HCT116 (cell line): ENCODE results near the gene PCP4. TPM values are rescaled to one million over a fixed set of nuclear protein-coding genes. Genes with fewer than 3 reads are reported as not detected.
"Not testable (repeated sequence)": the region's sequence is repeated elsewhere in the genome, so short reads cannot be mapped to it uniquely, and the experiment has no call there.

Experiments
- ATAC-seq: fragments of 200-7000 bp; cut with Tn5 transposase; 2 replicates; pipeline ENCODE4 v1.9.1; 2020; ENCODE audit warnings: mild to moderate bottlenecking, moderate library complexity
- BruUV-seq: library from RNA; stranded (reverse); fragments of 400-500 nt; replicated peaks from 2 replicates; lab custom pipeline; 2021; lab: Mats Ljungman, UMichigan
- CTCF ChIA-PET: fragments of 300-600 bp; sonication (Branson Sonifier 250); formaldehyde crosslinking; loops from one replicate; lab custom pipeline; 2021; ENCODE audit warnings: antibody characterized with exemption; lab: Charles Lee
- POLR2A ChIA-PET: fragments of 300-600, 350-600 bp; sonication (Branson Sonifier 250); formaldehyde crosslinking; loops from one replicate; lab custom pipeline; 2021; ENCODE audit warnings: antibody characterized with exemption; lab: Charles Lee
- RAD21 ChIA-PET, 2 experiments: fragments of 300-600 bp; sonication (Branson Sonifier 250); formaldehyde crosslinking; loops; one replicate each; lab custom pipeline; 2023; ENCODE audit warnings: low total read pairs in 2 of 2; ENCODE audit not compliant: uncharacterized antibody in 2 of 2, unreplicated experiment in 2 of 2, low non-redundant PET in 1 of 2; lab: Charles Lee
- DNase-seq: peaks from one replicate; pipeline ENCODE4 v3.0.0-alpha.2; 2010; ENCODE audit warnings: low read depth, low spot score
- H2AFZ ChIP-seq: fragments of 200-600 bp; shearing (Covaris generic), sonication (generic); 2 replicates; pipeline ENCODE4 v1.6.1; 2017; ENCODE audit warnings: low read depth, mixed run types, mixed read lengths, antibody characterized with exemption, low read length; ENCODE audit not compliant: poor library complexity, severe bottlenecking
- H3K27ac ChIP-seq: 2 replicates; pipeline ENCODE4 v1.5.1; 2012; ENCODE audit warnings: low read depth, low read length
- H3K27me3 ChIP-seq: fragments of 200-600 bp; sonication (generic); 2 replicates; pipeline ENCODE4 v1.6.1; 2016; ENCODE audit warnings: mixed run types, low read length, mixed read lengths; ENCODE audit not compliant: insufficient read depth
- H3K36me3 ChIP-seq, 2 experiments: fragments of 200-500 bp in 1 of 2; fragments of 200-600 bp in 1 of 2; sonication (Bioruptor generic) in 1 of 2; sonication (generic) in 1 of 2; 2 replicates each; pipeline versions ENCODE4 v1.5.1 to v1.6.1; 2014 to 2016; ENCODE audit warnings: low read length in 2 of 2, inconsistent platforms in 1 of 2, mixed read lengths in 1 of 2, mixed run types in 1 of 2; ENCODE audit not compliant: insufficient read depth in 2 of 2, control insufficient read depth in 1 of 2
- H3K4me1 ChIP-seq, 2 experiments: fragments of 200-600 bp in 1 of 2; sonication (generic) in 1 of 2; 2 replicates each; pipeline versions ENCODE4 v1.5.1 to v1.6.1; 2012 to 2017; ENCODE audit warnings: low read length in 2 of 2, inconsistent platforms in 1 of 2, mild to moderate bottlenecking in 1 of 2, mixed read lengths in 1 of 2, mixed run types in 1 of 2, moderate library complexity in 1 of 2; ENCODE audit not compliant: insufficient read depth in 2 of 2, control insufficient read depth in 1 of 2
- H3K4me2 ChIP-seq: fragments of 200-600 bp; sonication (generic); 2 replicates; pipeline ENCODE4 v1.6.1; 2017; ENCODE audit warnings: mixed run types, low read length, mixed read lengths
- H3K4me3 ChIP-seq, 2 experiments: fragments of 200-600 bp in 1 of 2; sonication (generic) in 1 of 2; replicated peaks in 1 of 2; 2 replicates each; pipeline ENCODE4 v1.5.1; 2011 to 2016; ENCODE audit warnings: low read length in 2 of 2, control low read depth in 1 of 2, low read depth in 1 of 2, mild to moderate bottlenecking in 1 of 2, mixed read lengths in 1 of 2, mixed run types in 1 of 2
- H3K79me2 ChIP-seq: fragments of 200-600 bp; sonication (generic); 2 replicates; pipeline ENCODE4 v1.6.1; 2017; ENCODE audit warnings: mild to moderate bottlenecking, mixed run types, low read length, moderate library complexity, mixed read lengths; ENCODE audit not compliant: insufficient read depth
- H3K9ac ChIP-seq: fragments of 200-600 bp; sonication (generic); 2 replicates; pipeline ENCODE4 v1.6.1; 2016; ENCODE audit warnings: low read length, mixed read lengths
- H3K9me2 ChIP-seq: fragments of 200-600 bp; sonication (generic), shearing (Covaris generic); 2 replicates; pipeline ENCODE4 v1.6.1; 2017; ENCODE audit warnings: mixed run types, mild to moderate bottlenecking, moderate library complexity; ENCODE audit not compliant: insufficient read depth
- H3K9me3 ChIP-seq, 2 experiments: fragments of 200-500 bp in 1 of 2; fragments of 200-600 bp in 1 of 2; sonication (Bioruptor generic) in 1 of 2; sonication (generic) in 1 of 2; 2 replicates each; pipeline ENCODE4 v1.6.1; 2014 to 2017; ENCODE audit warnings: low read length in 2 of 2, mixed read lengths in 2 of 2, inconsistent platforms in 1 of 2, low read depth in 1 of 2, mild to moderate bottlenecking in 1 of 2, mixed run types in 1 of 2, moderate library complexity in 1 of 2; ENCODE audit not compliant: control insufficient read depth in 1 of 2, insufficient read depth in 1 of 2
- H4K20me1 ChIP-seq: fragments of 200-600 bp; sonication (generic), shearing (Covaris generic); 2 replicates; pipeline ENCODE4 v1.6.1; 2017; ENCODE audit warnings: mixed run types, mild to moderate bottlenecking, moderate library complexity; ENCODE audit not compliant: insufficient read depth
- ATF3 ChIP-seq: IDR thresholded peaks from 2 replicates; pipeline ENCODE4 v1.6.1; 2012
- CBX3 ChIP-seq: IDR thresholded peaks from 2 replicates; pipeline ENCODE4 v1.6.1; 2012; ENCODE audit warnings: low read depth
- CEBPB ChIP-seq: IDR thresholded peaks from 2 replicates; pipeline ENCODE4 v1.6.1; 2012; ENCODE audit warnings: low read depth
- EGR1 ChIP-seq: IDR thresholded peaks from 2 replicates; pipeline ENCODE4 v1.6.1; 2012; ENCODE audit warnings: low read depth
- ELF1 ChIP-seq: IDR thresholded peaks from 2 replicates; pipeline ENCODE4 v1.6.1; 2012; ENCODE audit warnings: low read depth, borderline replicate concordance
- EZH2 ChIP-seq: fragments of 200-600 bp; sonication (generic); IDR thresholded peaks from 2 replicates; pipeline ENCODE4 v1.6.1; 2017; ENCODE audit warnings: antibody characterized with exemption, mixed run types
- EZH2phosphoT487 ChIP-seq: fragments of 200-600 bp; IDR thresholded peaks from 2 replicates; pipeline ENCODE4 v1.6.1; 2018; ENCODE audit warnings: antibody characterized with exemption, borderline replicate concordance
- FOSL1 ChIP-seq: IDR thresholded peaks from 2 replicates; pipeline ENCODE4 v1.6.1; 2012; ENCODE audit warnings: low read depth
- JUND ChIP-seq: IDR thresholded peaks from 2 replicates; pipeline ENCODE4 v1.6.1; 2012
- POLR2A ChIP-seq: IDR thresholded peaks from 2 replicates; pipeline ENCODE4 v1.7.0; 2011; ENCODE audit warnings: borderline replicate concordance; ENCODE audit not compliant: insufficient read depth, insufficient read length; ENCODE audit errors: extremely low read depth
- POLR2AphosphoS5 ChIP-seq: IDR thresholded peaks from 2 replicates; pipeline ENCODE4 v1.6.1; 2011; ENCODE audit warnings: mild to moderate bottlenecking, low read depth, low read length, moderate library complexity
- REST ChIP-seq: IDR thresholded peaks from 2 replicates; pipeline ENCODE4 v1.6.1; 2012; ENCODE audit warnings: low read depth
- SIN3A ChIP-seq: IDR thresholded peaks from 2 replicates; pipeline ENCODE4 v1.6.1; 2012; ENCODE audit warnings: low read depth
- SP1 ChIP-seq: IDR thresholded peaks from 2 replicates; pipeline ENCODE4 v1.6.1; 2012; ENCODE audit warnings: low read depth
- TCF7L2 ChIP-seq: IDR thresholded peaks from 2 replicates; pipeline ENCODE4 v1.7.0; 2011; ENCODE audit warnings: borderline replicate concordance, inconsistent platforms; ENCODE audit not compliant: insufficient read depth, insufficient read length; ENCODE audit errors: extremely low read depth
- YY1 ChIP-seq: IDR thresholded peaks from 2 replicates; pipeline ENCODE4 v1.6.1; 2011; ENCODE audit warnings: low read length, low read depth, moderate library complexity, mild to moderate bottlenecking; ENCODE audit not compliant: insufficient replicate concordance; ENCODE audit errors: extremely low read depth
- ZNF274 ChIP-seq: fragments of 200-500 bp; sonication (Bioruptor generic); IDR thresholded peaks from 2 replicates; pipeline ENCODE4 v1.6.1; 2014; ENCODE audit warnings: mild to moderate bottlenecking, low read depth, low read length, inconsistent platforms
- intact Hi-C: fragments of 100-400 bp; cut with micrococcal nuclease; formaldehyde crosslinking; loops from 2 replicates; pipeline ENCODE4 v1.10.0; 2022
- total RNA-seq: library from RNA; stranded (reverse); gene quantifications from one replicate; pipeline ENCODE4 v1.2.1, GENCODE V29; 2021; ENCODE audit not compliant: unreplicated experiment
- TF ChIP-seq, protein P1 (sequence below): IDR thresholded peaks from 2 replicates; pipeline ENCODE4 v1.6.1; 2011; ENCODE audit warnings: mild to moderate bottlenecking, low read length, moderate library complexity; ENCODE audit not compliant: insufficient replicate concordance; ENCODE audit errors: extremely low read depth
- TF ChIP-seq, protein P2 (sequence below): IDR thresholded peaks from 2 replicates; pipeline ENCODE4 v1.6.1; 2012

PCP4 gene
- total RNA-seq, 1 experiment from 2014 or later = not detected

GRCh38 chr21:39891111-39891510 is 23.9 kb downstream of the PCP4 start:
- no peaks in the 10 kb centered on the region for H4K20me1 ChIP-seq
- H3K27ac ChIP-seq = no peak overlapping the region
- ChIA-PET RAD21 (no interaction called here), CTCF (no interaction called here), POLR2A (no interaction called here)
- TF ChIP-seq SIN3A (no peak), TCF7L2 (no peak), JUND (no peak), FOSL1 (no peak), CBX3 (no peak), EZH2phosphoT487 (no peak), SP1 (no peak), EZH2 (no peak), POLR2AphosphoS5 (no peak), POLR2A (no peak), ELF1 (no peak), YY1 (no peak), REST (no peak), EGR1 (no peak), ZNF274 (no peak), ATF3 (no peak), CEBPB (no peak)
- TF ChIP-seq, protein P1, sequence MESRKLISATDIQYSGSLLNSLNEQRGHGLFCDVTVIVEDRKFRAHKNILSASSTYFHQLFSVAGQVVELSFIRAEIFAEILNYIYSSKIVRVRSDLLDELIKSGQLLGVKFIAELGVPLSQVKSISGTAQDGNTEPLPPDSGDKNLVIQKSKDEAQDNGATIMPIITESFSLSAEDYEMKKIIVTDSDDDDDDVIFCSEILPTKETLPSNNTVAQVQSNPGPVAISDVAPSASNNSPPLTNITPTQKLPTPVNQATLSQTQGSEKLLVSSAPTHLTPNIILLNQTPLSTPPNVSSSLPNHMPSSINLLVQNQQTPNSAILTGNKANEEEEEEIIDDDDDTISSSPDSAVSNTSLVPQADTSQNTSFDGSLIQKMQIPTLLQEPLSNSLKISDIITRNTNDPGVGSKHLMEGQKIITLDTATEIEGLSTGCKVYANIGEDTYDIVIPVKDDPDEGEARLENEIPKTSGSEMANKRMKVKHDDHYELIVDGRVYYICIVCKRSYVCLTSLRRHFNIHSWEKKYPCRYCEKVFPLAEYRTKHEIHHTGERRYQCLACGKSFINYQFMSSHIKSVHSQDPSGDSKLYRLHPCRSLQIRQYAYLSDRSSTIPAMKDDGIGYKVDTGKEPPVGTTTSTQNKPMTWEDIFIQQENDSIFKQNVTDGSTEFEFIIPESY = no peak
- TF ChIP-seq, protein P2, sequence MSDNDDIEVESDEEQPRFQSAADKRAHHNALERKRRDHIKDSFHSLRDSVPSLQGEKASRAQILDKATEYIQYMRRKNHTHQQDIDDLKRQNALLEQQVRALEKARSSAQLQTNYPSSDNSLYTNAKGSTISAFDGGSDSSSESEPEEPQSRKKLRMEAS = no peak
- no peak for ATAC-seq
- no peak overlapping the region for H2AFZ ChIP-seq
- H3K36me3 ChIP-seq = no peaks in the 10 kb centered on the region
- no peak overlapping the region for H3K4me2 ChIP-seq
- no peak for DNase-seq
- no peaks in the 10 kb centered on the region for H3K9me2 ChIP-seq
- H3K9ac ChIP-seq = no peak overlapping the region
- no peaks in the 10 kb centered on the region; a peak in 1 of 4 replicates for H3K9me3 ChIP-seq
- no peak overlapping the region for H3K4me3 ChIP-seq
- no peaks in the 10 kb centered on the region for H3K4me1 ChIP-seq
- H3K79me2 ChIP-seq = no peaks in the 10 kb centered on the region
- H3K27me3 ChIP-seq = no peaks in the 10 kb centered on the region
- intact Hi-C loops = no loop called here
- no TSS peak for BruUV-seq

DNA sequence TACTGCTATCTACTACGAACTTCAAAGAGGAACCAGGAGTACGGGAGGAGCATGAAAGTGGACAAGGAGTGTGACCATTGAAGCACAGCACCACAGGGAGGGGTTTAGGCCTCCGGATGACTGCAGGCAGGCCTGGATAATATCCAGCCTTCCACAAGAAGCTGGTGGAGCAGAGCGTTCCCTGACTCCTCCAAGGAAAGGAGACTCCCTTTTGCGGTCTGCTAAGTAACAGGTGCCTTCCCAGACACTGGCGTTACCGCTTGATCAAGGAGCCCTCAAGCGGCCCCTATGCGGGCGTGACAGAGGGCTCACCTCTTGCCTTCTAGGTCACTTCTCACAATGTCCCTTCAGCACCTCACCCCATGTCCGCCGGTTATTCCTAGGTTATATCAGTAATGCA is 24.6 kb downstream of the PCP4 start:
- H3K4me3 ChIP-seq, BruUV-seq, intact Hi-C loops, ATAC-seq, H3K79me2 ChIP-seq, H3K4me2 ChIP-seq, H3K36me3 ChIP-seq, H3K9ac ChIP-seq, H3K9me3 ChIP-seq, CTCF ChIA-PET, H3K9me2 ChIP-seq, POLR2A ChIA-PET, DNase-seq, H4K20me1 ChIP-seq, H2AFZ ChIP-seq, RAD21 ChIA-PET, H3K27ac ChIP-seq, H3K27me3 ChIP-seq, H3K4me1 ChIP-seq: not testable (repeated sequence)
